Activated CD4-positive, CD25-positive, alpha-beta regulatory T cell treated with anti-CD3 and anti-CD28 coated beads, Interleukin-2, amount 50 U/mL, for 16 hours (primary cell): Measurements from ENCODE around the gene SOD3.

Experiments used
- DNase-seq: peaks from one replicate; pipeline ENCODE4 v3.0.0-alpha.2; 2020; ENCODE audit warnings: low read depth, low spot score

Gene SOD3

GRCh38 chr4:24794916-24795665 is at the start of gene SOD3:
TSS of gene SOD3 (plus strand) at chr4:24795573. CDS start at chr4:24799522, 3,949 bp downstream.
- no peak for DNase-seq

- DNase-seq, result no peak
These were observed 48.0 kb upstream of the SOD3 start for GRCh38 chr4:24747234-24747975.

- DNase-seq, result no peak
These were observed 47.4 kb upstream of the SOD3 start for GRCh38 chr4:24748023-24748422.

- no peak for DNase-seq
These were observed 46.5 kb upstream of the SOD3 start for GRCh38 chr4:24748758-24749350.

- no peak for DNase-seq
These were observed 45.3 kb upstream of the SOD3 start for GRCh38 chr4:24750106-24750505.

GRCh38 chr4:24751926-24752539 is 43.3 kb upstream of the SOD3 start:
- DNase-seq, result no peak

- no peak for DNase-seq
These were observed 41.9 kb upstream of the SOD3 start for GRCh38 chr4:24753519-24753918.

- no peak for DNase-seq
These were observed 40.8 kb upstream of the SOD3 start for GRCh38 chr4:24754571-24754970.

- no peak for DNase-seq
These were observed 31.6 kb upstream of the SOD3 start for GRCh38 chr4:24763631-24764297.

GRCh38 chr4:24764345-24764744 is 31.0 kb upstream of the SOD3 start:
- no peak for DNase-seq

- DNase-seq, result no peak
These were observed 29.9 kb upstream of the SOD3 start for GRCh38 chr4:24765376-24765988.

GRCh38 chr4:24768006-24768405 is 27.4 kb upstream of the SOD3 start:
- no peak for DNase-seq

- no peak for DNase-seq
These were observed 26.8 kb upstream of the SOD3 start for GRCh38 chr4:24768604-24769003.

GRCh38 chr4:24769571-24769970 is 25.8 kb upstream of the SOD3 start:
- DNase-seq, result no peak

GRCh38 chr4:24770032-24770584 is 25.3 kb upstream of the SOD3 start:
- DNase-seq, result no peak

GRCh38 chr4:24770667-24771066 is 24.7 kb upstream of the SOD3 start:
- no peak for DNase-seq

- no peak for DNase-seq
These were observed 24.1 kb upstream of the SOD3 start for GRCh38 chr4:24771241-24771640.

GRCh38 chr4:24772061-24772705 is 23.2 kb upstream of the SOD3 start:
- no peak for DNase-seq

GRCh38 chr4:24772952-24773351 is 22.4 kb upstream of the SOD3 start:
- DNase-seq, result no peak

GRCh38 chr4:24774452-24774851 is 20.9 kb upstream of the SOD3 start:
- no peak for DNase-seq
